ENCODE data around the gene SHANK3.

Gene SHANK3

DNA sequence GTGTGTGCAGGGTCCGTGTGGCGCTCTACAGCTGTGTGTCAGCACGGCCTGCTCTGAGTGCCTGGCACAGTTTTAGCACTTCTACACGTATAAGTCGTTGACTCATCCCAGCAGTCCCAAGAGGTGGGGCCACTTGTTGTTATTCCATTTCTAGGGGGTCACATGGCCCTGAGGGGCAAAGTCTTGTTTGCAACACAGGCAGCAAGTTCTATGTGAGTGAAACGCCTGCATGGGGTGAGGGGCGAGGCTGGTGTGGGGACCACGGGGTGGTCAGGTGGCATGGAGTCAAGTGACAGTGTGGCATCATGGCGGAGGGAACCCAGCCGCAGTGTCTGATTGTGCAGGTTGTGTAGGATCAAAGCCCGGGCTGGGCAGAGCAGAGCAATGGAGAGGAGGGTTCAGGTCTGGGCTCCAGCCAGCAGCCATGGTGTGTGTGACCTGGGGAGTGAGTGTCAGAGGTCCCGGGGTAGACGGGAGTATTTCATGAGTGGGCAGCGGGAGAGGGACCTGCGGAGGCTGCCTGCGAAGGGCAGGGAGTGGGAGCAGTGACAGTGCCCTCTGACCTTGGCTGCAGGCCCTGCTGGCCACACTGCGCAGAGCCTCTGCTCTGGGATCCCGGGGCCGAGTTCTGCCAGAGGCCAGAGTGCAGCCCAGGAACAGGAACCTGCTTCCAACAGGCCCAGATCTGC is 27.9 kb downstream of the SHANK3 start:
- DNase-seq, result no peak

DNA sequence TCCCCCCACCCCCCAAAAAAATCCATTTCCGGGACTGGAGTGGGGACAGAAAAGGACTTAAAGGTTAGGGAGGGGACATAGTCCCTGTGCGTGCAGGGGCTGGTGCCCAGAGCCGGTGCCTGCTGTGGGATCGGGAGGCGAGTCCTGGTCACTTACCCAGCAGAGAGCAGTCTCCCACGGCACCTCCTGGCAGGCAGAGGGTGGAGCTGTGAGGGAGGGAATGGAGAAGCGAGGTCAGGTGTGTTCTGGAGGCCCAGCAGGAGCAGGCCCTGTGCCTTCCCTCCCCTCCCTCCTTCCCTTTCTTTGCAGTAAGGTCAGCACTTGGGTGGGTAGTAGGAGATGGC is 28.4 kb downstream of the SHANK3 start:
- DNase-seq, result no peak

DNA sequence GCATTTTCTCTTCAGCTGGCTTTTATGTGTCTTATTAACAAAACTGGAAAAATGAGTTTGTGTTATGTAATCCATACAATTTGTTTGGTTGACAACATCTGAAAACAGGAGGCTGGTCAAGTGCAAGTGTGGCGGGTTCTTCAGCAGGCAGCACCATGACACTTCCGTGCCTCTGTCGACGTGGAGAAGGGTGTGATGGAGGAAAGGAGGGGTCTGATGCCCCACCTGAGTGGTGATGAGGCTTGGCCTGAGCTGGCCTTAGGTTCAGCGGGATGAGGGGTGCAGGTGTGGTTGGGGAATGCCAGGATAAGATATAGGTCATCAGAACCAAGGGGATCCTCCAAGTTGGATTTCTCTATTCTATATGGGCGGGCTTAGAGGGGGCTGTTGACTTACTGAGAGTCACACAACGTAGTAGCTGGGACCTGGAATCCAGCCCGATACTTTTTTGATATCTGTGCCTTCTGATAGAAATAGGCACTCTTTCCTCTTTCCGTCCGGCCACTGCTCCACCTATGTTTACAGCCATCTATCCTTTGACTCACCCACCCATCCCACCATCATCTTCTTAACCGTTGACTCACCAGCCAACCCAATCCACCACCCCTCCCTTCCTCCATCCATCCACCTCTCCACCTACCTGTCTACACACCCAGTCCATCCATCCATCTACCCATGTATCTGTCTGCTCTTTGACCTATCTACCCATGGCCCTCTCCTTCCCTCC is 29.0 kb downstream of the SHANK3 start:
- no peak for DNase-seq

DNA sequence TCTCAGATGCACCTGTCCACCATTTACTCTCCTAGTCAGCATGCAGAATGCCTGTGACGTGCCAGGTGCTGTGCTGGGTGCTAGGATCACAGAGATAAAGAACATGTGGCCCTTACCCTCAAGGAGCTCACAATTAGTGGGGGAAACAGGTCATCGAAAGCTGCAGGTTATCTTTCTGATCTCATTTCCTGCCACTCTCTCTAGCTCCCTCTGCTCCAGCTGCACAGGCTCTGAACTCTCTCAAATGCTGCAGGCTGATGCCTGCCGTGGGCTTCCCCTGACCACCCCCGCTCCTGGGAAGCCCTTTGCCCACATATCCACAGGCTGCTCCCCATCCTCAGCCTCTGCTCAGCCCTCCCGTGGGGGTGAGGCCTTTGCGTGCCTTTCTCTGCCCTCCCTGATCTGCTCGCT is 29.6 kb downstream of the SHANK3 start:
- DNase-seq, result no peak

DNA sequence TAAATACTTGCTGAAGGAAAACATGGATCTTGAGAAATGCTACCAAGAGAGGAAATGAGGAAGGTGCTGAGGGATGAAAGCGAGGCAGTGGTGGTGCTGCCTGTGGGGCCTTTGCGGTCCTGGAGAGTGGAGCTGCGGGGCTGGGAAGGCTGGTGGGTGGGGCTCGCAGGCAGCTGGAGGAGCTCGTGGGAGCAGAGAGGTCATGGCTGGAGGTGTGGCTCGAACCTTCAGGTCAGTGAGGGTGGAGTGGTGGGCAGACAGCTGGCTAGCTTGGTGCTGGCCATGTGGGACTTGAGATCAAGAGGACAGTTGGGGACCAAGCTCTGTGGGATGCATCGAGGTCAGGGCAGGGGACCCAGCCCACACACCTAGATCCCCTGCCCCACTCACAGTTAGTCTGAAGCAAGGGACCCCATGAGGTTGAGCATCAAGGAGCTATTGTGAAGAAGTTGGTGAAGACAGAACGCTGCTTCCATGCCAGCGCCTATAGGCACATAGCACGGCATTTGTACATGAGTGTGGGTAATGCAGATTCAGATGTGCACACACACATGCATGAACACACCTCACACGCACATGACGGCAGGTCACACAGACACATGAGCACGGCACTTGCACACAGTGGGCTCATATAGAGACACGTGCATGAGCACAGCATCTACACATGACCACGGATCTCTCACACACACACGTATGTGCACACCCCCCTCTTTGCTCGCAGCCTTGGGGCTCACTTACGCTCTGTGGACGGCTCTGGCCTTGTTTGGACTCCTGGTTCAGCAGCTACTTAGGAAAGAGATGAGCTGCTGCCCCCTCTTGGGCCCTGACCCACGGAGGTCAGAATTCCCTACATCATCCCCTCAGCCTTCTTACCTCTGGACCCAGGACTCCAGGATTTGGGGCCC is 30.4 kb downstream of the SHANK3 start:
- DNase-seq, result no peak

DNA sequence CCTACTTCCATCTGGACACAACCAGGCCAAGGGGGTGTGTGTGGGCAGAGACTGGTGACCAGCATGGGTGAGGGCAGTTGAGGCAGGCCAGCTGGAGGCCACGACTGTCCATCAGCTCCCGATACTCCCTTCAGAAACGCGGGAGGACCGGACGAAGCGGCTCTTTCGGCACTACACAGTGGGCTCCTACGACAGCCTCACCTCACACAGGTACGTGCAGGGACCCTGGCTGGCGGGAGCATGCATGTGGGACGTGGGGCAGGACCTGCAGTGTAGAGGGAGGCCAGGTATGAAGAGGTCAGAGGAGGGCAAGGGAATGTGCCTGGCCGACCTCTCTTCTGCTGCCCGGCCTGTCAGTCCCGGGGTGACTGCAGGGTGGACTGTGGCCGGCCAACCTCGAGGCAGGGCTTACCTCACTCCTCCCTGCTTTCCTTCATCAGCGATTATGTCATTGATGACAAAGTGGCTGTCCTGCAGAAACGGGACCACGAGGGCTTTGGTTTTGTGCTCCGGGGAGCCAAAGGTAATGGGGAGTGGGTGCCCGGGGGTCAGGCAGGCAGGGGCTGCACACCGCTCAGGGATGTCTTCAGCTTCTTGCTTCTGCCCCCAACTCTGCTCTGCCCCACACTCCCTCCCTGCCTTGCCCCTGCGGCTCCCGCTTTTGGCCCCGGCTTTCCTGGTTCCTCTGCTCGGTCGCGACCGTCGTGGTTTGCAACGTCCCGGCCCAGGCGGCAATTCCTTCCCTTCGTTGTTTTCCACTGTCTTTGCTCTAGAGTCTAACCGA is 31.3 kb downstream of the SHANK3 start:
- DNase-seq, result no peak

DNA sequence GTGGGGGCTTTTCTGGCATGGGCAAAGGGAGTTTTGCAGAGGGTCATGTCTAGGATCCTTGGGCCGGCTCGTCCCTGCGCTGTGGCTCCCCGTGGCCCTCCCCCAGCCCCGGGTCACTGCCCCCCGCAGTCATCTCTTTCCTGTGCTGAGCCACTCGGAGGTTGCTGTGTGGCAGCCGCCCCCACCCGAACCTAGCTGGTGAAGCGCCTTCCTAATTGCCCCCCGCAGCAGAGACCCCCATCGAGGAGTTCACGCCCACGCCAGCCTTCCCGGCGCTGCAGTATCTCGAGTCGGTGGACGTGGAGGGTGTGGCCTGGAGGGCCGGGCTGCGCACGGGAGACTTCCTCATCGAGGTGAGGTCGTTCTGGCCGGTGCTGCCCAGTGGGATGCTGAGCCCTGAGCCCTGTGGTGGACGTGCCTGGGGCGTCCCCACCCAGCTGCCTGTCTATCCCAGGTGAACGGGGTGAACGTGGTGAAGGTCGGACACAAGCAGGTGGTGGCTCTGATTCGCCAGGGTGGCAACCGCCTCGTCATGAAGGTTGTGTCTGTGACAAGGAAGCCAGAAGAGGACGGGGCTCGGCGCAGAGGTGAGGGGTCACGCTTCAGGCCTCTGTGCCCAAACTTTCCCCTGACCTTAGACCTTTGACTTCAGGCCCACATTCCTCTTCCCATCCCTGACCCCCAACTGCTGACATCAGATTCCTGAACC is 32.0 kb downstream of the SHANK3 start:
- no peak for DNase-seq

DNA sequence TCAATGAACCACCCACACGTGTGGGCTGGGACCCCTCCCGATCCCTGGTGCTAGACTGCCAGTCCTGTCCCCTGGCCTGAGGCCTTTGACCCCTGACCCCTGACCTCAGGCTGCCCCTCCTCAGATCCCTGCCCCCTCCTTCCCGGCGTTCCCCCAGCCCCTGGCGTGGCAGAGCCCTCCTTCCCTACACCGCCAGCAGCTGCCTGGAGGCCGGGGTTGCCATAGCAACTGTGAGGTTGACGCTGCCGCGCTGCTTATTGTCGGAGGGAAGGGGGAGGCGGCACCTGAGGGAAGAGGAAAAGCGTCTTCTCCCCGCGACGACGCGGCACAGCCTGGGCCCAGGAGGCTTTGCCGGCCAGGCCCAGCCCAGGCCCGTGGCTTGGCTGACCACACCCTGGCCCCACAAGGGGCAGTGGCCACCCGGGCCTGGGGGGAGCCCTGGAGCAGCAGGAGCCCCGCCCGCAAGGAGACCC is 32.6 kb downstream of the SHANK3 start:
- peak in 1 of 2 experiments; percentile 63 for DNase-seq

DNA sequence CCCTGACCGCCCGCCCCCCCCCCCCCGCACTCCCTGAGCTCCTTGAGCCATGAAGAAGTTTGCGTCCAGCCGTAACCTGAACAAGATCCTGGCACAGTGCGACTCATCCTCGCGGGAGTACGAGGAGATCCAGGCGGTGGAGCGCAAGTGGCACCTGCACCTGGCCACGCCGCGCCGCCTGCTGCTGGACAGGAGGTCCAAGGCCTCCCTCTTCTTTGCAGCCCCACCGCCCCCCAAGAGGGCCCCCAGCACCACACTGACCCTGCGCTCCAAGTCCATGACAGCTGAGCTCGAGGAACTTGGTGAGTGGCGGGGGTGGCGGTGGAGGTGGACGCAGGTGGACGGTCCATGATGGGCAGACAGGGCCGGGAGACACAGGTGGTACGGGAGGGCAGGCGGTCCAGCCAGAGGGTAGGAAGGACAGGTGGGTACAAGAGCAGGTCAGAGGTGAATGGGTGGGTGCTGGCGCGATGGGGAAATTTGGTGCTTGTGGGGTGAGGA is 33.3 kb downstream of the SHANK3 start:
- no peak for DNase-seq

DNA sequence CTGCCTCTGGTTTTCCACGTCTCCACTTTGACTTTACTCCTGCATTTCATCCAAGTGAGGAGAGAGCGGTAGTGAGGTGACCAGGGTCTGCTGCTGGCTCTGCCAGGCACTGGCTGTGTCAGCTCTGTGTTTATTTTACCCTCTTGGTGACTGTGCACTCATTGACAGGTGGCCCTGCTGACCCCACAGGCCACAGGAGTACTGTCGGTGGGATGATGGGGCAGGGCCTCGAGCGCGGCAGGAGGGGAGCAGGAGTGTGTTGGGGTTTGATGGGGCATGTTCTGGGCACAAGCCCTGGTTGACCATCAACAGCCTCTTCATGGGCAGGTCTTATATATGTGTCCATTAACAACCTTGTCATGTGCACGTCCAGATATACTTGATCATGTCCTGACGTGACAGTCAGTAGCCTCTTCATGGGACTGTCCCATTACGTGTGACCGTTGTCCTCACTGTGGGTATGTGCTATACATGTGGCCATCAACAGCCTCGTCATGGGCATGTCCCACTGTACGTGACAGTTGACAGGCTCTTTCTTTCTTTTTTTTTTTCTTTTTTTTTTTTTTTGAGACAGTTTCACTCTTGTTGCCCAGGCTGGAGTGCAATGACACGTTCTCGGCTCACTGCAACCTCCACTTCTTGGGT is 34.0 kb downstream of the SHANK3 start:
- DNase-seq, result no peak

DNA sequence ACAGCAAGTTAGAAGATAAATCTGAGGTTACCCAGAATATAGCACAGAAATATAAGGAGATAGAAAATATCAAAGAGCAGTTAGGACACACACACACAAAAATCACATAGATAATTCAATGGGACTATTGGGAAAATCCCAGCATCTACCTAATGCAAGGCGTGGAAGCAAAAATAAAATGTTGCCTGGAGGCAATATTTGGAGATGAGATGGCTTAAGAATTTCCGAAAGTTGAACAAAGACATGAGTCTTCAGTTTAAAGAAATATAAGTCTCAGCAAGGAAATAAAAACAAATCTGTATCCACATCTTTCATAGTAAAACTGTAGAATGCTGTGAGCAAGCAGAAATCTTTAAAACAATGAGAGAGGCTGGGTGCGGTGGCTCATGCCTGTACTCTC is 35.9 kb downstream of the SHANK3 start:
- DNase-seq, result no peak

DNA sequence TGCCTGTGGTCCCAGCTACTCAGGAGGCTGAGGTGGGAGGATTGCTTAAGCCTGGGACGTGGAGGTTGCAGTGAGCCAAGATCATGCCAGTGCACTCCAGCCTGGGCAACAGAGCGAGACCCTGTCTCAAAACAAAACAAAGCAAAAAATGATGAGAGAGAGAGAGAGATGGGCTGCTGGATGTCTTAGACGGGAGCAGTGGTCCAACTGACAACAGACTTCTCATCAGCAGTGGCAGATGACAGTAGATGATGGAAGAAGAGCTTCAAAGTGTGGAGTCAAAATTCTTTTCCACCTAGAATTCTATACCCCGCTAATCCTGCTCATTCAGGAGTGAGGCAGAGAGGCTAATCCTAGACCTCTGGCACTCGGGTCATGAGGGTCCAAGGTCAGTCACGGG is 36.4 kb downstream of the SHANK3 start:
- DNase-seq, result no peak

DNA sequence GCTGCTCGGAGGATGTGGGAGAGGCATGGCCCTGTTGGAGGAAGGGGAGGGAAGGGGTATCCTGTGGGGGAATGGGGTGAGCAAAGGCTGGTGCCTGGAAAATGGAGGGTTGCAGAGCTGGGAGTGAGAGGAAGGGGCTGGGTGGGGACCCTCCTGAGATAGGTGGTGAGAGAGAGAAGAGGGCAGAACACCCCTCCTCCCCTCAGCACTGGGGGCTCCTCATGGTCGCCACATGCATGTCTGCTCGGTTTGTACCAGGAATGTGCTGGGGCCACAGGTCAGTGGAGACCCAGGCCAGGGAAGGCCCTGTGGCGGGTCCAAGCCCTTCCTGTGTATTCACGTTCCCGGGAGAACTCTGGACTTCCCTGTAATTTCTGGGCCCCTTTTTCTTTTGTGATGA is 37.6 kb downstream of the SHANK3 start:
- DNase-seq, result no peak

DNA sequence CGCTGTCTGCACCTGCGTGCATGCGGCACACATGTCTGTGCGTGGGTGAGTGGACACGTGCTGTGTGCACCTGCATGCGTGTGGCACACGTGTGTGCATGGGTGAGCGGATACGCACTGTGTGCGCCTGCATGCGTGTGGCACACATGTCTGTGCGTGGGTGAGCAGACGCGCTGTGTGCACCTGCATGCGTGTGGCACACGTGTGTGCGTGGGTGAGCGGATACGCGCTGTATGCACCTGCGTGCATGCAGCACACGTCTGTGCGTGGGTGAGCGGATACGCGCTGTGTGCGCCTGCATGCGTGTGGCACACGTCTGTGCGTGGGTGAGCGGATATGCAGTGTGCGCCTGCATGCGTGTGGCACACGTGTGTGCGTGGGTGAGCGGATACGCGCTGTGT is 38.3 kb downstream of the SHANK3 start:
- DNase-seq, result no peak

DNA sequence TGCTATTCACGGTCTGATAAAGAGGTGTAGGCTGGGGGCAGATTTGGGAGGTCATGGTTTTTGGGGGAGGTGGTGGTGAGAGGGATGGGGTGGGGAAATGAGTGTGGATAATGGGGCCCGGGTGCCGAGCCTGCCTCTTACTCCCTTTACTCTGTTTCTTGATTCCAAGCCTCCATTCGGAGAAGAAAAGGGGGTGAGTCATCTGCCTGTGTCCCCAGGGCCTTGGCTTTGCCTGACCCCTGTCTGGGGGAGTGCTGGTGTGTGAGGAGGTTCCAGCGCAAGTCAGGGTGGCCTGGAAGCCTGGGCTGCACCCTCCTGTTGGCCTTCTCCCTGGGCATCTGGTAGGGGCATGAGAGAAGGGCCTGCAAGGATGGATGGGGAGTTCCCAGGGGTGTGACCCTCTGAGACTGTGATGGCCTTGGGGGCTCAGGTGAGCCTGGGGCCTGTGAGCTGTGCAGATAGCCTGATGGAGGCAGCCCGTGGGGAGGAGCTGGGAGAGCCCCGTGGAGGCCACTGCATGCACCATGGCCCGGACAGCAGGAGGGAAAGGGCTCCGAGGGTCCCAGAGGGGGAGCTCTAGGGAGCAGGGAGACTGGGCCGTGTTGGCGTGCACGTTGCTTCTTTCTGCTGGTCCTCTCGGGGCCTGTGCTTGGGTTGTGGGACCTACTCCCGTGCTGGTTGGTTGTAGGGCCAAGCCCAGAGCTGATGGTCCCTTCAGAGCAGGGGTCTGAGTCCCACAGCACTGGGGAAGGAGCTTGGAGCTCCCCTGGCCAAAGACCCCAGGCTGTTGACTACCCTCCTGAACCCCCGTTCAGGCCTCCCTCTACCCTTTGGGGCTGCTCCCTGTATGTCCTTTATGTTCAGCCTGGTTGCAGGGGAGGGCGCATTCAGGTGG is 39.1 kb downstream of the SHANK3 start:
- no peak for DNase-seq

DNA sequence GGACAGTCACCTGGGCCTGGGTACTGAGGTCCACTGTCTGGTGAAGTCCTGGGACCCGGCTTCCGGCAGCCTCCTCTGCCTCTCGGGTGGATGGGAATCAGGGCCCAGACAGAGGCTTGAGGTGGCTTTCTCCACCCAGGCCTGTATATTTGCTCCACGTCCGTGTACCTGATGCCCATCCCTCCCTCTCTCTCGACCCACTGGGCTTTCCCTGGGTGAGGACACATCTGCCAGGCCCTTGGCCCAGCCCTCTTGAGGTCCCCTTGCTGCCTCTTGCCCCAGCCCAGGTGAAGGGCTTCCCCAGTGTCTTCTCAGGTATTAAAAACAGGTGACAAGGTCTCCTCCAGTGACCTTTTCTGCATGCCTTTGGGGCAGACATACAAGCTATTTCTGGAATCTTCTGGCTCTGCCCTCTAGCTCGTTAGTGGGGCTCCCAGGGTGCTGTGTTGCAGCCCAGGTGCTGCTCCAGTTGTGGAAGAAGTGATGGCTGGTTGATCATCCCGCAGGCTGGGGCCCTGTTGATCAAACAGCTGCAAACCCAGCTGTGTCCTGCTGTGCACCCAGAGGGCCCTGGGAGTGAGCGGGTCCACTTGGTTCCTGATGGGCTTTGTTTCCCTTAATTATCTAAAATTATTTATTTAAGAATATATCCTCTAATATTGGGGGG is 39.9 kb downstream of the SHANK3 start:
- DNase-seq, result no peak

DNA sequence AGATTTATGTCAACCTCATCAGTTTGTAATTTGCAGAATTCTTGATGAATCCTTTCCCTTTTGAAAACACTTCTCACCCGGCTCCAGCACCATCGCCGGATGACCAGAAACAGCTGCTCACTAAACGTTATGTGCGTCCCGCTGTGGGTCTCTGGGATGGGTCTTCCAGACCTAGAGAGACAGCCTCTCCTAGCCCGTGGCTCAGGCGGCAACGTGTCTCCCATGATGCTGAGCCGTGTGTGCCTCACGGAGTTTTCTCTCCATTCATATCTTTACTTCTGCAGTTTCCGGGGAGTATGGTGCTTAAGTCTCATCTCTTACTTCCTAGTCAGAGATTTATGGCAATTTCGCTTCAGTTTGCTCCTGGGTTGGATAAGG is 40.4 kb downstream of the SHANK3 start:
- no peak for DNase-seq

DNA sequence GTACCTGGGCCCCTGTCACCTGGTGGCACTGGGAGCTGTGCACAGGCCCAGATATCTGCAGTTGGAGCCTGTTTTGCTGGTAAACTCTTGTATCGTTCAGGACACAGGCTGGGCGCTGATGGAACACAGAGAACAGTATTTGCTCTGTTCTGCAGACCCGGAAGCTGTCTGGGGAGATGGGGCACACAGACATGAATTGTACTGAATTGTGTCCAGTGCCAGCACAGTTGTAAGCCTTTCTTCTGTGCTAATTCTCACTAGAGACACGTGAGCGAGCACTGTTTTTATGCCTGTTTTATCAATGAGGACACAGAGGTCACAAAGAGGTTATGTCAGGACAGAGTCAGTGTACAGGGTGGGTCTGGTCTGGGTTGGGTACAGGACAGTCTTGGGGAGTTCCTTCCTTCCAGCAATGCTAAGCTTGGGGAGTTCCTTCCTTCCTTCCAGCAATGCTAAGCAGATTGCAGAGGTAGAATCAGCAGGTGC is 41.0 kb downstream of the SHANK3 start:
- DNase-seq, result no peak

DNA sequence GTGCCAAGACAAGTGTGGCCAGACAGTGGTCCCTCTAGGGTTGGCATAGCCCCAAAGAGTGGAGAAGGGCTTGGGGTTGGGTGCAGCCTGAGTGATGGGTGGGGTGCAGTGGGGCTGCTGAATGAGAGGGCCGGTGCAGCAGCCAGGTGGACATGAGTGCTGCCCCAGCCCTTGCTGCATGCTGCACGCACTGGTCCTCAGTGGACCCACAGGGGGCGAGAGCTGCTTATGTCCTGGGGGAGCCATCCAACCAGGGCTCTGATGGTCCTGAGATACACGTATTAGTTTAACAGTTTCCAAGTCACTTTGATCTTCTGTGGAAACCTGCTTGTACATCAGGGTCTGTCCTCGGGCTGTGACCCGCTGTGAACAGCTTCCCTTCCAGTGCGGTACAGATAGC is 41.5 kb downstream of the SHANK3 start:
- DNase-seq, result no peak

Measured in NCI-H446 (cell line).